ENCODE measurements around the gene DLG2.
"Not testable (repeated sequence)": the region's sequence is repeated elsewhere in the genome, so short reads cannot be mapped to it uniquely, and the experiment has no call there.

Gene DLG2

GRCh38 chr11:84790849-84791427, 836.2 kb downstream of the DLG2 start:
- no peak overlapping the region for H3K4me3 ChIP-seq (ENCODE audit: insufficient read depth in 1 of 2, low read depth in 1 of 2, low read length in 2 of 2)
- H3K9me3 ChIP-seq (ENCODE audit: control insufficient read depth, low read length) = no peaks in the 10 kb centered on the region
- no peaks in the 10 kb centered on the region for H3K79me1 ChIP-seq (replicated peaks; ENCODE audit: low read length, poor library complexity, severe bottlenecking)
- no peak overlapping the region for H3K18ac ChIP-seq (ENCODE audit: low read depth in 1 of 2, low read length in 2 of 2)
- no peak overlapping the region for H2BK12ac ChIP-seq (ENCODE audit: low read length in 2 of 2)
- no peak overlapping the region for H2BK5ac ChIP-seq (ENCODE audit: low read depth, low read length, poor library complexity, severe bottlenecking)
- H3K4ac ChIP-seq (ENCODE audit: low read depth in 1 of 2, low read length in 2 of 2) = no peak overlapping the region
- no peaks in the 10 kb centered on the region for H3K36me3 ChIP-seq (ENCODE audit: control insufficient read depth in 1 of 2, insufficient read depth in 2 of 2, low read depth in 1 of 2, low read length in 2 of 2)
- H2BK120ac ChIP-seq (ENCODE audit: low read depth, low read length) = no peak overlapping the region
- no peaks in the 10 kb centered on the region for H3K27me3 ChIP-seq (ENCODE audit: control insufficient read depth in 1 of 2, insufficient read depth in 1 of 2, low read length in 2 of 2)
- no peak overlapping the region for H4K8ac ChIP-seq (ENCODE audit: low read length)
- H2AFZ ChIP-seq (ENCODE audit: low read depth, low read length) = no peak overlapping the region
- DNase-seq = no peak
- no peaks in the 10 kb centered on the region for H3K4me1 ChIP-seq (ENCODE audit: control insufficient read depth, insufficient read depth, low read depth, low read length)
- no peak overlapping the region for H4K91ac ChIP-seq (ENCODE audit: low read length)
- WGBS = 70% methylated on average over 2 of the region's 4 CpGs
- H2AK5ac ChIP-seq (ENCODE audit: low read length, severe bottlenecking) = no peak overlapping the region
- H3K14ac ChIP-seq (ENCODE audit: low read length in 2 of 2) = no peak overlapping the region
- H3K27ac ChIP-seq (ENCODE audit: low read length, poor library complexity, severe bottlenecking) = no peak overlapping the region
- no peak overlapping the region for H3K4me2 ChIP-seq (ENCODE audit: low read length, poor library complexity, severe bottlenecking)
- H3K23ac ChIP-seq (ENCODE audit: low read length in 2 of 2) = no peak overlapping the region
- H2BK15ac ChIP-seq (ENCODE audit: low read depth, poor library complexity, severe bottlenecking) = no peak overlapping the region
- no peak overlapping the region for H3K9ac ChIP-seq (ENCODE audit: low read length)

GRCh38 chr11:84788220-84788619, 838.9 kb downstream of the DLG2 start:
- Histone ChIP-seq H2BK120ac (ENCODE audit: low read depth, low read length) (no peak overlapping the region), H3K27ac (ENCODE audit: low read length, poor library complexity, severe bottlenecking) (no peak overlapping the region), H2BK15ac (ENCODE audit: low read depth, poor library complexity, severe bottlenecking) (no peak overlapping the region), H3K14ac (ENCODE audit: low read length in 2 of 2) (no peak overlapping the region), H3K23ac (ENCODE audit: low read length in 2 of 2) (no peak overlapping the region), H3K79me1 (replicated peaks; ENCODE audit: low read length, poor library complexity, severe bottlenecking) (no peaks in the 10 kb centered on the region), H3K18ac (ENCODE audit: low read depth in 1 of 2, low read length in 2 of 2) (no peak overlapping the region), H3K4me2 (ENCODE audit: low read length, poor library complexity, severe bottlenecking) (no peak overlapping the region), H3K4me3 (ENCODE audit: insufficient read depth in 1 of 2, low read depth in 1 of 2, low read length in 2 of 2) (no peak overlapping the region), H2BK12ac (ENCODE audit: low read length in 2 of 2) (no peak overlapping the region), H3K27me3 (ENCODE audit: control insufficient read depth in 1 of 2, insufficient read depth in 1 of 2, low read length in 2 of 2) (no peaks in the 10 kb centered on the region), H3K4me1 (ENCODE audit: control insufficient read depth, insufficient read depth, low read depth, low read length) (no peaks in the 10 kb centered on the region), H3K9me3 (ENCODE audit: control insufficient read depth, low read length) (no peaks in the 10 kb centered on the region), H2BK5ac (ENCODE audit: low read depth, low read length, poor library complexity, severe bottlenecking) (no peak overlapping the region), H3K4ac (ENCODE audit: low read depth in 1 of 2, low read length in 2 of 2) (no peak overlapping the region), H4K8ac (ENCODE audit: low read length) (no peak overlapping the region), H2AFZ (ENCODE audit: low read depth, low read length) (no peak overlapping the region), H3K36me3 (ENCODE audit: control insufficient read depth in 1 of 2, insufficient read depth in 2 of 2, low read depth in 1 of 2, low read length in 2 of 2) (no peaks in the 10 kb centered on the region), H4K91ac (ENCODE audit: low read length) (no peak overlapping the region), H2AK5ac (ENCODE audit: low read length, severe bottlenecking) (no peak overlapping the region), H3K9ac (ENCODE audit: low read length) (no peak overlapping the region)
- WGBS = 63% methylated on average over 3 of the region's 4 CpGs
- no peak for DNase-seq

- H3K14ac ChIP-seq (ENCODE audit: low read length in 2 of 2); H3K79me1 ChIP-seq (replicated peaks; ENCODE audit: low read length, poor library complexity, severe bottlenecking); H4K91ac ChIP-seq (ENCODE audit: low read length); H3K9ac ChIP-seq (ENCODE audit: low read length); H2AK5ac ChIP-seq (ENCODE audit: low read length, severe bottlenecking); H4K8ac ChIP-seq (ENCODE audit: low read length); H3K9me3 ChIP-seq (ENCODE audit: control insufficient read depth, low read length); H3K23ac ChIP-seq (ENCODE audit: low read length in 2 of 2); H2BK120ac ChIP-seq (ENCODE audit: low read depth, low read length); DNase-seq; H3K36me3 ChIP-seq (ENCODE audit: control insufficient read depth in 1 of 2, insufficient read depth in 2 of 2, low read depth in 1 of 2, low read length in 2 of 2); H2AFZ ChIP-seq (ENCODE audit: low read depth, low read length); H3K27me3 ChIP-seq (ENCODE audit: control insufficient read depth in 1 of 2, insufficient read depth in 1 of 2, low read length in 2 of 2); H2BK12ac ChIP-seq (ENCODE audit: low read length in 2 of 2); H3K4me1 ChIP-seq (ENCODE audit: control insufficient read depth, insufficient read depth, low read depth, low read length); H3K4me2 ChIP-seq (ENCODE audit: low read length, poor library complexity, severe bottlenecking); H2BK5ac ChIP-seq (ENCODE audit: low read depth, low read length, poor library complexity, severe bottlenecking); H3K18ac ChIP-seq (ENCODE audit: low read depth in 1 of 2, low read length in 2 of 2); H3K4me3 ChIP-seq (ENCODE audit: insufficient read depth in 1 of 2, low read depth in 1 of 2, low read length in 2 of 2); H3K4ac ChIP-seq (ENCODE audit: low read depth in 1 of 2, low read length in 2 of 2); H3K27ac ChIP-seq (ENCODE audit: low read length, poor library complexity, severe bottlenecking); H2BK15ac ChIP-seq (ENCODE audit: low read depth, poor library complexity, severe bottlenecking): not testable (repeated sequence)
- 93% methylated on average over 2 of the region's 4 CpGs for WGBS
Observed at GRCh38 chr11:84784158-84784557, 843.0 kb downstream of the DLG2 start.

- no peak overlapping the region for H3K4me2 ChIP-seq (ENCODE audit: low read length, poor library complexity, severe bottlenecking)
- H2BK15ac ChIP-seq (ENCODE audit: low read depth, poor library complexity, severe bottlenecking) = no peak overlapping the region
- H3K27ac ChIP-seq (ENCODE audit: low read length, poor library complexity, severe bottlenecking) = no peak overlapping the region
- peak; percentile 18 for DNase-seq
- no peak overlapping the region for H3K4me3 ChIP-seq (ENCODE audit: insufficient read depth in 1 of 2, low read depth in 1 of 2, low read length in 2 of 2)
- H3K36me3 ChIP-seq (ENCODE audit: control insufficient read depth in 1 of 2, insufficient read depth in 2 of 2, low read depth in 1 of 2, low read length in 2 of 2) = no peaks in the 10 kb centered on the region
- no peak overlapping the region for H3K23ac ChIP-seq (ENCODE audit: low read length in 2 of 2)
- peaks cover 0 to 4% of the 10 kb centered on the region in 2 experiments for H3K27me3 ChIP-seq (ENCODE audit: control insufficient read depth in 1 of 2, insufficient read depth in 1 of 2, low read length in 2 of 2)
- H3K79me1 ChIP-seq (replicated peaks; ENCODE audit: low read length, poor library complexity, severe bottlenecking) = no peaks in the 10 kb centered on the region
- no peak overlapping the region for H2BK5ac ChIP-seq (ENCODE audit: low read depth, low read length, poor library complexity, severe bottlenecking)
- WGBS = 0% methylated on average over 1 of the region's 3 CpGs
- H3K4me1 ChIP-seq (ENCODE audit: control insufficient read depth, insufficient read depth, low read depth, low read length) = no peaks in the 10 kb centered on the region
- no peak overlapping the region for H4K8ac ChIP-seq (ENCODE audit: low read length)
- no peak overlapping the region for H3K14ac ChIP-seq (ENCODE audit: low read length in 2 of 2)
- H2AK5ac ChIP-seq (ENCODE audit: low read length, severe bottlenecking) = no peak overlapping the region
- no peak overlapping the region for H2AFZ ChIP-seq (ENCODE audit: low read depth, low read length)
- H3K9me3 ChIP-seq (ENCODE audit: control insufficient read depth, low read length) = no peaks in the 10 kb centered on the region
- H4K91ac ChIP-seq (ENCODE audit: low read length) = no peak overlapping the region
- no peak overlapping the region for H2BK120ac ChIP-seq (ENCODE audit: low read depth, low read length)
- no peak overlapping the region for H3K18ac ChIP-seq (ENCODE audit: low read depth in 1 of 2, low read length in 2 of 2)
- no peak overlapping the region for H3K9ac ChIP-seq (ENCODE audit: low read length)
- H3K4ac ChIP-seq (ENCODE audit: low read depth in 1 of 2, low read length in 2 of 2) = no peak overlapping the region
- no peak overlapping the region for H2BK12ac ChIP-seq (ENCODE audit: low read length in 2 of 2)
Observed at GRCh38 chr11:84780689-84781293, 846.4 kb downstream of the DLG2 start.

Measured in mesenchymal stem cell (in vitro differentiated cells and primary cell).